NCI-H510A (cell line): Measurements from ENCODE around the gene SERHL2.
"Not testable (repeated sequence)": the region's sequence is repeated elsewhere in the genome, so short reads cannot be mapped to it uniquely, and the experiment has no call there.

Source experiments
- DNase-seq: peaks from one replicate; lab custom pipeline; 2025; lab: John Stamatoyannopoulos, UW

SERHL2 gene

DNA sequence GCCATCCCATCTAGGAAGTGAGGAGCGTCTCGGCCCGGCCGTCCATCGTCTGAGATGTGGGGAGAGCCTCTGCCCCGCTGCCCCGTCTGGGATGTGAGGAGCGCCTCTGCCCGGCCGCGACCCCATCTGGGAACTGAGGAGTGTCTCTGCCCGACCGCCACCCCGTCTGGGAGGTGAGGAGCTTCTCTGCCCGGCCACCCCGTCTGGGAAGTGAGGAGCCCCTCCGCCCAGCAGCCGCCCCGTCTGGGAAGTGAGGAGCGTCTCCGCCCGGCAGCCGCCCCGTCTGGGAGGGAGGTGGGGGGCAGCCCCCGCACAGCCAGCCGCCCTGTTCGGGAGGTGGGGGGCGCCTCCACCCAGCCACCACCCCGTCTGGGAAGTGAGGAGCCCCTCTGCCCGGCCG is 53.9 kb downstream of the SERHL2 start:
- DNase-seq: not testable (repeated sequence)

DNA sequence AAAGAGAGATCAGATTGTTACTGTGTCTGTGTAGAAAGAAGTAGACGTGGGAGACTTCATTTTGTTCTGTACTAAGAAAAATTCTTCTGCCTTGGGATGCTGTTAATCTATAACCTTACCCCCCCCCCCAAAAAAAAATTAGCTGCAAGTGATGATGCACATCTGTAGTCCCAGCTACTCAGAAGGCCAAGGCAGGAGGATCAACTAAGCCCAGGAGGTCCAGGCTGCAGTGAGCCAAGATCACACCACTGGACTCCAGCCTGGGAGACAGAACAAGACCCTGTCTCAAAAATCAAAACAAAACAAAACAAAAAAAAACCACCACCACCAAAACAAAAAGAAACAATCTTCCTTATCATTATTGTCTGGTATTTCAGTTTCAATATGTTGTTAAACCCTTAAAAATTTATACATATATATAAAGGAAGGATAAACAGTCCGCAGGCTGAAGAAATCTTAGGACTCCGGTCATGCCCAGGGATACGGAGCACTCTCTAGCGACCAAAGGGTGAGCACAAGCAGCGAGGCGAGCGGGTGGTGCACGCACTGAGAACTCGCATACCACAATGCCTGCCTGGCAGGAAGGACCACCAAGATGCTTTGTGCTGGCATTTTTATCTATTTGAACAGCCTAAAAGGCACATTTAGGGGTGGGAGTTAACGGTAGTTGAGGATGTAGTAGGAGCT is 54.5 kb downstream of the SERHL2 start:
- DNase-seq: no peak

DNA sequence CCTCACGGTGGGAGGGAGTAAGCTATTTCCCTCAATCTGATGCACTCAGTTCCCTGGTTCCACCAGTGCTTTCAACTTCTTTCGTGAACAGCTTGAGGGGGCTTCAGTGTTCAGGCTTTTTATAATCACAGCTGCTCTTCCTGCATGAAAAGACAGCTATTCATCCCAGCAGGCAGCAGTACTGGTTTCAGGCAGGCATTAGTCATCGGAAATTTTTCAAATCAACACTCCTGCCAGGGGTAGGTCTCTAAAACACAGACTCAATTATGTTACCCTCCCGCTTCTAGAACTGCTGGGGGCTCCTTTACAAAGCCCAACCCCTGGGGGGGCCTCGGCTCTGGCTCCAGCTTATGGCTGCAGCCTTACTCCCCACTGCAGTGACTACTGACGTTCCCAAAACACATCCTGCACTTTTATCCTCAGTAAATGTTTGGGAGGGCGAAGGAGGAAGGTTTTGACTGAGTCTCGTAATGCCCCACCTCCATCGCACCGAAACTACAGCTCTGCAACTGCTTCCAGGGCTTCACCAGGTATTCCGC is 55.1 kb downstream of the SERHL2 start:
- no peak for DNase-seq

DNA sequence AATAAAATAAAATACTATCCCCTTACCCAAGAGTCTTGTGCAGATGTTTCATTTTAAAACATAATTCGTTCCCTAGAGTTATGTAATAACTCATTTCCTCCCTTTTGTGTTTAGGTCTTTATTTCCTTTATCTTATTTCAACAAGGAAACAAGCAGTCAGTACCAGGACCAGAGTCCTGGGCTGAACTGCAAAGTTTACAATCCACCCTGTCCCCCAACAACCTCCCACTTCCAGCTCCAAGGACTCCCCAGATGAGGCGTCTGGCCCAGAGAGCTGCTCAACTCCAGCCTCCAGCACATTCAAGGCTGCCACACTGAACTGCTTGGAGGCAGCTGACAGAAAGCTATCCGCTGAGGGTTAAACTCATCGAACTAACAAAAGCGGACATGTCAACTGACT is 56.4 kb downstream of the SERHL2 start:
- no peak for DNase-seq

DNA sequence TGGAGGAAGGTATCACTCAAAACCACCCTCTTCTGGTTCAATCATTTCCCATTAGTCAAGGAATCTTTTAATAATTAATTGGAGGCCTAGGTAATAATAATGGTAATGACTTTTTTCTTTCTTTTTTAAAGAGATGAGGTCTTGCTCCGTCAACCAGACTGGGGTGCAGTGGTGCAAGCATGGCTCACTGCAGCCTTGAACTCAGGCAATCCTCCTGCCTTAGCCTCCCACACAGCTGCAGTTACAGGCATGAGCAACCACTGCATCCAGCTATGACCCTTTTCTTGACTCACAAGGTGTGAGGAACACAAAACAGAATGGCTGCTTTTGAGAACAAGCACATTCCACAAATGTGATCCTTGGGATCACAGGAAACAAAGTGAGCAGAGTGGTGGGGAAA is 57.3 kb downstream of the SERHL2 start:
- DNase-seq: no peak

DNA sequence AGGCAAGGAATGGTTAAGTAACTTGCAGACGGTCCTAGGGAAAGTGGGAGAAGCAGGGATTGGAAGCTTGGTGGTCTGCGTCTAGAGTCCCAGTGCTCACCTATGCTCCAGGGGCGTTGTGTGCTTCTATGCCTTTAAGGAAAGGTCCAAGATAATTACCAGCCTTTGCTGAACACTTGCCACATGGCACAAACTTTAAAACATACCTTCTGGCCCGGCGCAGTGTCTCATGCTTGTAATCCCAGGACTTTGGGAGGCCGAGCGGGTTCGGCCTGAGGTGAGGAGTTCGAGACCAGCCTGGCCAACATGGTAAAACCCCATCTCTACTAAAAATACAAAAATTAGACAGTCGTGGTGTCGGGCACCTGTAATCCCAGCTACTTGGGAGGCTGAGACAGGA is 58.6 kb downstream of the SERHL2 start:
- no peak for DNase-seq

DNA sequence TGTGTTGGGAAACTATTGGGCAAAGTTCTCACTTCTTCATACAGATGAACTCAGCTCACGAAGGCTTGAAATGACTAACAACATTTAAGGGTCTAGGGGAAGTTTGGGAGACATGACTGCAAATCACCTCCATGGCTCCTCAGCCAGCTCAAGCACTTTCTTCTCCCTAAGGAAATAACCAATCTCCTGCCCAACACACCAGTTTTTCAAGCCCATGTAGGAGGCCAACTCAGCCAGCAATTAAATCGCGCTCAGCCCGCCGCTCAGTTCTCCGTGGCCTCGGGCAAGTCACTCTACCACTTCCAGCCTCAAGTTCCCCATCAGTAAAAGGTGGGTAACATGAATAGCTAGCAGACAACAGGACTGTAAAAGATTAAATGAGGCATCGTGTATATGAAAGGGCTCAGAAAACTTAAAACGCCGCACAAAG is 60.1 kb downstream of the SERHL2 start:
- no peak for DNase-seq

DNA sequence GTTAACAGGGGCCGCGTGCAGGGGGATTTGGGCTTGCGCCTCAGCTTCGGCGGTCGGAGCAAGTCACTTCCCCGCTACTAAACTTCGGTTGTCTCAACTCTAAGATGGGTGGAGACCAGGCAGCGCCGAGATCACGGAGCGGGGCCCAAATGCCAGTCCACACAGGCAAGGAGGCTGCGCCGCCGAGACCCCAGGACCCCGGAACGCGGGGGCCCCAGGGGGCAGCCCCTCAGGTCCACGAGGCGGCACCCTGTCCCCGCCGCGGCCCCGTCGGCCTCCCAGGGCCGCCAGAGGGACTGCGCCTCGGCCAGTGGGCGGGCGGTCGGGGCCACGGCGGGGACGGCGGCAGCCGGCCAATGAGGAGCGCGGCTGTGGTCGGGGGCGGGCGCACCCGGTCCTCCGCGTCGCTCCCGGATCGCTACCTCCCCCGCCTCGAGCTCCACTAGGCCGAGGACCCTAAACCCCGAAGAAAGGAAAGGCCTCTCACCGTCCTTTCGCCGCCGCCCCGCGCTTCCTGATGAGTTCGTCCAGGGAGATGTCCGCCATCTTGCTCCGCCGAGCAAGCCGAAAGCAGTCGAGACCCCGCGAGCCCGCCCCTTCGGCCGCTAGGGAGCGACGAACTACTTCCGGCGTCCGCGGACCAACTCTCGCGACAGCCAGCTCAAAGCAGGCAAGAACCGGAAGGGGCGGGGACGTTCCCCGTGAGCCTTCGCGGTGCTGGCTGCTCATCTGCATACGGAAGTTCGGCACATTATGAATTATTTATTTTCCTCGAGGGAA is 60.7 kb downstream of the SERHL2 start, which contains the start of gene POLDIP3:
POLDIP3 (minus strand) TSS at position 572 of the 780 bp plus-strand sequence; CDS start at position 546, 26 bp downstream.
- DNase-seq: peak; percentile 82

DNA sequence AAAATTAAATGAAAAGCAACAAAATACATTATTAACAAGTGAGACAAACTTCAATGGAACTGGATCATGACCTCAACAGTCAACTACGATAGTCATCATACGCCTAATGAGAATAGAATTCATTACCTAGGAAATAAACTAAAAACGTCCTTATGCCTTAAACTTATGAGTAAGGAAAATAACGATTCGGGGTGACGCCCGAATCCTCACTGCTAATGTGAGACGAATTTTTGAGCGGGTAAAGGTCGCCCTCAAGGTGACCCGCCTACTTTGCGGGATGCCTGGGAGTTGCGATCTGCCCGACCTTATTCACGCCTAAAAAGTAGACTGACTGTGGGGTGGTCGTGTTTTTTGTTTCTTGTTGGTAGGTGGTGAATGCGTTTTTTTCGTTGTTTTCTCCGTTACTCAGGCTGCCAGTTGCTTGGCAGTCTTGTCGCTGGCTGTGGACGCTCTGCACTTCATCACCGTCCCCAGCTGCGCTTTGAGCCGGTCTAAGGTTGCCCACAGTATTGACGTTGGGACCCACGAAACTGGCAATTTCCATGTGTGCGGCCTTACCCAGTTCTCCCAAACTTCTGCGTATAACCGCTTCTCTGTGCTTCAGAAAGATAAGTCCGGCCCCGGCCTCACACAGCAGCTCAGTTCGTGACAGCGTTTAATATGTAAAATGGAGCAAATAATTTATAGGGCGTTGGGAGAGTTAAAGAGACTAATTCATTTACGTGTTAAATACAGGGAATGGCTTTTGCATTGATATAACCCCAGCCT is 61.5 kb downstream of the SERHL2 start:
- peak; percentile 69 for DNase-seq

DNA sequence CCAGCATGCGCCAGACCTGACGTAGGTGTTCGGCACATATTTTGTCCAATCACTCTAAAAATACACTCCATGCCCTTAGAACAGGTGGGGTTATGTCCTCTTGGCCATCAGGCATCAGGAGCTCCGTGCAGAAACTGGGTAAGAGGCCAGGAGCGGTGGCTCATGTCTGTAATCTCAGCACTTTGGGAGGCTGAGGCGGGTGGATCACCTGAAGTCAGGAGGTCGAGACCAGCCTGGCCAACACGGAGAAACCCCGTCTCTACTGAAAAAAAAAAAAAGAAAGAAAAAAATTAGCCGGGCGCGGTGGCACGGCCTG is 62.1 kb downstream of the SERHL2 start:
- not testable (repeated sequence) for DNase-seq

DNA sequence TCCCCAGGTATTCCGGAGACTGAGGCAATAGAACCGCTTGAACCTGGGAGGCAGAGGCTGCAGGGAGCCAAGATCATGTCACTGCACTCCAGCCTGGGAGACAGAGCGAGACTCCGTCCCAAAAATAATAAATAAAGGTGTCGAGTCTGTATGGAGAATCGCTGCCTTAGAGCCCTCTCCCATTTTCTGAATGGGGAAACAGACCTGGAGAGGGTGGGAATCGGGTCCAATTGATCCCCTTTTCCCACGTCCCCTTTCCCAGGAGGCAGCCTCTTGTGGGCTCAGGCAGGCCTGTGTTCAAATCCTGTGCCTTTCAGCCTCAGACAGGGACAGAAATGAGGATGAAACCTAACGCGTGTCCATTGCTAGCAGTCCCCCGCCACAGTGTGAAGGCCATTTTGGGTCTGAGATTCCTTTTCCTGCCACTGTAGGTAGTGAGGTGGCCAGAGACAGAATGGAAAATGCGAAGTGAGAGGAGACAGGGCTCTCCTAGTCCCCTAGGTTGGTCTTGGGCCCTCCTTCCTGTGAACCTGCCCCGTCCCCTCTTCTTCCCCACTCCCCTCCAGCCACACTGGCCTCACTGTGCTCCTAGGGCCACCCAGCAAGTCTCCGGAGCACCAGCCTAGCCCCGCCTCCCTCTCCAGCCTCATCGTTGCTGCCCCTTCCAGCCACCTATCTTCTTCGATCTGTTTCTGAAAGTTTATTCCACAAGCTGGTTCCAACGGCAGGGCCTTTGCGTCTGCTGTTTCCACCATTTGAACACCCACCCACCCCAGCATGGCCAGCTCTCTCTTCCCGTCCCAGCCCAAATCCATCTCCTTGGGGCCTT is 63.6 kb downstream of the SERHL2 start:
- DNase-seq: no peak

DNA sequence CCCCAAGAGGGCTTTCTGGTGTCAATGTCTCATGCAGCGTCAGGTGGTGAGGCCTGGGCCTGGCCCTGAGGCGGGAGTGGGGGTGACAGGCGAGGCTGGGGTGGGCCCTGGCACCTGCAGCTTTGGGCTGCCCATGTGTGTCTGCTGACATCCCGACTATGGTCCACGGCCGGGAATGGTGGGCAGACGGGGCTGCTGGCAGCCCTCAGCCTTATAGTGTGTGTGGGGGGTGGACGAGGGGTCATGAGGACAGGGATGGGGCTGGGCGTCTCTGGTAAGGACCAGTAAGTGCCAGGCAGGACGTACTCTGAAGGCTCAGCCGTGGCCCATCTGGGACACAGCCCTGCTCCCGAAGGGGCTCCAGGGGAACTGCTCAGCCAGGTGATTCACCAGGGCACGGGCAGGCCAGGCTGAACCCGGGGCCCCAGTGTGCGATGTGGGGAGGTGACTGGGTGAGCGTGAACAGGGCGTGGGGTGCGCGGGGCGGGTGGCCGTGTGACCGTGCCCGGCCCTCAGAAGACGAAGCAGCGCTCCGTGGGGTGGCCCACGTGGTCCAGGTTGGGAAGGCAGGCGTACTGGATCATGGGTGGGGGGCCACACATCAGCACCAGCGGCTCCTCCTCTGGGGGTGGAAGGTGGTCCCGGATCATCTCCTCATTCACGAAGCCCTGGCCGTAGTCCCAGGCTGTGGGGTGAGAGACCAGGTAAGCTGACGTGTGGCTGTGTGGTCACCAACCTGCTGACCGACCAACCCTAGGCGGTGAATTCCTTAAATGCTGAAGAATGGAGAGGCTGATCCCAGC is 65.7 kb downstream of the SERHL2 start:
- no peak for DNase-seq

DNA sequence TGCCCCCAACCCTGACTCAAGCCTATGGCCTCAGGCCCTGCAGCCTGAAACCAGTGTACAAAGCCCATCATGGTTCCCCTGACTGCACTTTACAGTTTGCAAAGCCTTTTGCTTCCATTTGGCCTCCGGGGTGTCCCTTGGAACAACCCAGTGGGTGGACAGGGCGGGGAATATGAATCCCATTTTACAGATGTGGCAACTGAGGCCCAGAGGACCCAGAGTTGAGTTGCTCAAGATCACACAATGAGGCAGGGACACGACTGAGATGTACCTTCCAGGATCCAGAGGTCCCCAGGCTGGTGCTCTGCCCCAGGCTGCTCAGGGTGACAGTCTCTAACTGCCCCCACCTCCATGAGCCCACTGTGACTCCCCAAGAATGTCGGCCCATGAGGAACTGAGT is 66.3 kb downstream of the SERHL2 start:
- no peak for DNase-seq

DNA sequence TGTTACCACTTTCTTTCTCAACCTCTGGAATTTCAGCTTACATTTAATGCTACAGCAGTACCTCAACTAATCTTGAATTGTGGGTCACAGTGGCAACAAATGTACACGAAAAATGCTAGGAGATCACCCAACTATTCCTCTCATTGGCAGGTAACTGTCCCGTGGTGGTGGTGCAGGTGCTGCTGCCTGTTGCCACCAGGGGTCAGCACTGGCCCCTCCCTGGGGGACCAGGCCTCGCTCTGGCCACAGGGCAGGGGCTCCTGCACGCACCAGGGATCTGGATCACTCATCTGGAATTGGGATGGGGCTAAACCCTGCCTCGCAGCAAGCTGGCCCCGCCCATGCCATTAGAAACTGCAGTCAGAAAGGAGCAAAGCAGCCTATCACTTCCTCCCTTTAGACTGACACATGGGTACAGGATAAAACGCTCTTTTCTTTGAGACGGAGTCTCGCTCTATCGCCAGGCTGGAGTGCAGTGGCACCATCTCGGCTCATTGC is 67.8 kb downstream of the SERHL2 start:
- DNase-seq: no peak

DNA sequence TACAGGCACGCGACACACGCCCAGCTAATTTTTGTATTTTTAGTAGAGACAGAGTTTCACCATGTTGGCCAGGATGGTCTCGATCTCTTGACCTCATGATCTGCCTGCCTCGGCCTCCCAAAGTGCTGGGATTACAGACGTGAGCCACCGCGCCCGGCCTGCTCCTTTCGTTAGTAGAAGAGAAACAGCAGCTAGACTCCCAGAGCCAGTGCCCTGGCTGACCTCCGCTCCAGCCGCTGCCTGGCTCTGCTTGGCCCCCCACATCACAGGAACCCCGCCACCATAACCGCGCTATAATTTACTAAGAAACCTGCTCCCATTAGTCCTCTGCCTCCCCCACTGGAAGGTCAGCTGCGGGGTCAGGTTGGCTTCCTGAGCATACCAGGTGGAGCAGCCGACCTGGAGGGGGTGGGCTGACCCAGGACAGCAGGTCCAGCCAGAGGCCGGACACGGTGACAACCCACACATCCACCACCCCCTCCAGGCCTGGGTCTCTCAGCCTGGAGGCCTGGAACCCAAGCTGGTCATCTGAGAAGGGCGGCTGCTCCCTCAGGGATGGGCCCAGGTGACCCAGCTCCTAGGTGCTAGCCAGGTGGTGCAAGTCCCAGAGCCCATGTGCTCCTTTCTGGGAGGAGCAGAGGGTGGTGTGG is 68.4 kb downstream of the SERHL2 start:
- DNase-seq: no peak

DNA sequence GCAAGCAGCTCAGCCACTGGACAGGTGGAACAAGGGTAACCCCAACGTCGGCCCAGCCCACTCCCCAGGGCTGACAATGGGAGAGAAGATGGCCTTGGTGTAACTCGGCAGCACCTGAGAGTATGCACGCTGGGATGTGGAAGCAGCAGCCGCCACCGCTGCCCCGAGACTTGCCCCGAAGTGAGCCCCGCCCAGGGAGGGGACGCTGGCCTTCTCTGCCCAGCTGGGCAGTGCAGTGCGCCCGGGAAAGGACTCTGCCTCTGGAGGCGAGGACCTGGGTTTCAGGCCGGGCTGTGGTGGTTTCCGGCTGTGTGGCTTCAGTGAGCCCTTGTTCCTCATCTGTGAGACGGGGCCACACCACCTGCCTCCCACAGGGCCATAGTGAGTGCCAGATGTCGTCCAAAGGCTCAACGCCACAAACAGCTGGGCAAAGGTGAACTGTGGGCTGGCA is 69.6 kb downstream of the SERHL2 start:
- DNase-seq: no peak
